Upper lobe of left lung (tissue), 6 donors: Measurements from ENCODE around the gene SMYD3. TPM values are rescaled to one million over a fixed set of nuclear protein-coding genes. Genes with fewer than 3 reads are reported as not detected.
A peak's percentile ranks its signal among the peaks of the same experiment; 100 is the strongest.

Experiments
- ATAC-seq, 2 donors: fragments of 200-7000 bp; cut with Tn5 transposase; one replicate each; pipeline ENCODE4 v1.9.1; 2022; ENCODE audit warnings: mild to moderate bottlenecking in 2 of 2, moderate library complexity in 2 of 2; ENCODE audit not compliant: low FRiP score in 2 of 2
- DNase-seq, 2 donors: peaks; one replicate each; pipeline ENCODE4 v3.0.0-alpha.2; 2019 to 2020
- H3K27ac ChIP-seq, 4 donors: fragments of 200-600 bp; sonication (generic); one replicate each; pipeline ENCODE4 v1.5.1; 2016 to 2019
- H3K27me3 ChIP-seq, 4 donors: fragments of 200-600 bp; sonication (generic); one replicate each; pipeline ENCODE4 v1.5.1; 2017 to 2019
- H3K36me3 ChIP-seq, 4 donors: fragments of 200-600 bp; sonication (generic); one replicate each; pipeline ENCODE4 v1.5.1; 2016 to 2019
- H3K4me1 ChIP-seq, 4 donors: fragments of 200-600 bp; sonication (generic); one replicate each; pipeline ENCODE4 v1.5.1; 2018 to 2019
- H3K4me3 ChIP-seq, 4 donors: fragments of 200-600 bp; sonication (generic); one replicate each; pipeline ENCODE4 v1.5.1; 2017 to 2019; ENCODE audit warnings: mild to moderate bottlenecking in 2 of 4, moderate library complexity in 1 of 4
- H3K9me3 ChIP-seq, 4 donors: fragments of 200-600 bp; sonication (generic); one replicate each; pipeline ENCODE4 v1.5.1; 2018 to 2019
- EP300 ChIP-seq, 4 donors: sonication (generic); formaldehyde crosslinking; IDR thresholded peaks; one replicate each; pipeline ENCODE4 v1.5.1; 2017; ENCODE audit warnings: antibody characterized with exemption in 4 of 4, control low read depth in 2 of 4
- POLR2A ChIP-seq, 4 donors: fragments of 450-650 bp; IDR thresholded peaks; one replicate each; pipeline ENCODE4 v1.5.1; 2016 to 2017; ENCODE audit warnings: antibody characterized with exemption in 4 of 4, mild to moderate bottlenecking in 2 of 4
- POLR2AphosphoS5 ChIP-seq, 2 donors: sonication (generic); formaldehyde crosslinking; IDR thresholded peaks; one replicate each; pipeline ENCODE4 v1.5.1; 2017; ENCODE audit warnings: antibody characterized with exemption in 2 of 2
- WGBS, 2 donors: methylation state at CpG; one replicate each; pipeline ENCODE4 v1.1.5; 2017 to 2018; 5-methylcytosine and 5-hydroxymethylcytosine counted together
- total RNA-seq, 6 donors: library from RNA; depleted of rRNA in 4 of 6; stranded (reverse); fragments of >200 nt in 4 of 6; gene quantifications; one replicate each; pipeline versions ENCODE4 v1.1.0 to v1.2.1, GENCODE V29; 2016 to 2021
- TF ChIP-seq, protein P1 (sequence below), 6 experiments: fragments of 450-650 bp in 4 of 6; fragments of 200-600 bp in 2 of 6; sonication (generic) in 2 of 6; IDR thresholded peaks; one replicate each; pipeline ENCODE4 v1.5.1; 2016 to 2019; ENCODE audit warnings: antibody characterized with exemption in 6 of 6
- donor health status: DM: no; HTN: no; CAD: no; lungs with moderate emphysema.
- donor health status: DM: no; HTN: yes; CAD: no; lungs with severe emphysema.

Gene SMYD3
- total RNA-seq: 100 to 1,000 TPM in 1 of 6 donors, 10 to 100 TPM in 5; 22.7 to 109 (median 34.0) TPM

- ATAC-seq: peak; percentile 90 to 98
- H3K36me3 ChIP-seq: no peaks in the 10 kb centered on the region
- 1% methylated on average over 25 to 45 of the region's 79 CpGs for WGBS, 2 donors
- peak; percentile 69 to 96 for DNase-seq
- peak within 1 kb of the TSS; percentile 3 to 79 (median 50) for H3K27ac ChIP-seq
- peaks cover 4 to 19% (median 13%) of the 10 kb centered on the region in 4 donors for H3K4me1 ChIP-seq
- no peaks in the 10 kb centered on the region for H3K27me3 ChIP-seq
- H3K4me3 ChIP-seq: peak within 1 kb of the TSS; percentile 71 to 97 (median 86)
- TF ChIP-seq EP300 (IDR thresholded peaks at IDR 0.05): no peak
- peak in 1 of 4 donors; percentile 78 for TF ChIP-seq POLR2A (IDR thresholded peaks at IDR 0.05)
- TF ChIP-seq, protein P1, sequence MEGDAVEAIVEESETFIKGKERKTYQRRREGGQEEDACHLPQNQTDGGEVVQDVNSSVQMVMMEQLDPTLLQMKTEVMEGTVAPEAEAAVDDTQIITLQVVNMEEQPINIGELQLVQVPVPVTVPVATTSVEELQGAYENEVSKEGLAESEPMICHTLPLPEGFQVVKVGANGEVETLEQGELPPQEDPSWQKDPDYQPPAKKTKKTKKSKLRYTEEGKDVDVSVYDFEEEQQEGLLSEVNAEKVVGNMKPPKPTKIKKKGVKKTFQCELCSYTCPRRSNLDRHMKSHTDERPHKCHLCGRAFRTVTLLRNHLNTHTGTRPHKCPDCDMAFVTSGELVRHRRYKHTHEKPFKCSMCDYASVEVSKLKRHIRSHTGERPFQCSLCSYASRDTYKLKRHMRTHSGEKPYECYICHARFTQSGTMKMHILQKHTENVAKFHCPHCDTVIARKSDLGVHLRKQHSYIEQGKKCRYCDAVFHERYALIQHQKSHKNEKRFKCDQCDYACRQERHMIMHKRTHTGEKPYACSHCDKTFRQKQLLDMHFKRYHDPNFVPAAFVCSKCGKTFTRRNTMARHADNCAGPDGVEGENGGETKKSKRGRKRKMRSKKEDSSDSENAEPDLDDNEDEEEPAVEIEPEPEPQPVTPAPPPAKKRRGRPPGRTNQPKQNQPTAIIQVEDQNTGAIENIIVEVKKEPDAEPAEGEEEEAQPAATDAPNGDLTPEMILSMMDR (IDR thresholded peaks at IDR 0.05): peak in 3 of 6 experiments; percentile 34 to 42 (median 41)
- TF ChIP-seq POLR2AphosphoS5 (IDR thresholded peaks at IDR 0.05): peak in 1 of 2 donors; percentile 55
- H3K9me3 ChIP-seq: no peaks in the 10 kb centered on the region
These were observed at the start of gene SMYD3 for GRCh38 chr1:246506674-246507481. TSS of gene SMYD3 (minus strand) at chr1:246507279.

DNA sequence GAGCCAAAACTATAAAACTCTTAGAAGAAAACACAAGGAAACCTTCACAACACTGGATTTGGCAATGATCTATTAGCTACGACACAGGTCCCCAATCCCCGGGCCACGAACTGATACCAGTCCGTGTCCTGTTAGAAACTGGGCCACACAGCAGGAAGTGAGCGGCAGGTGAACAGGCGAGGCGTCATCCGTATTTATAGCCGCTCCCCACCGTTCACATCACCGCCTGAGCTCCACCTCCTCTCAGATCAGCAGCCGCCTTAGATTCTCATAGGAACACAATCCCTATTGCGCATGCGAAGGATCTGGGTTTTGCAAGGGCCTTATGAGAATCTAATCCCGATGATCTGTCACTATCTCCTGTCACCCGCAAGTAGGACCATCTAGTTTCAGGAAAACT lies 47.1 kb upstream of the SMYD3 start:
- DNase-seq: no peak
- H3K4me1 ChIP-seq: no peaks in the 10 kb centered on the region
- H3K4me3 ChIP-seq: no peak overlapping the region
- no peak overlapping the region for H3K27ac ChIP-seq
- peaks cover 0 to 70% (median 41%) of the 10 kb centered on the region in 4 donors for H3K36me3 ChIP-seq
- H3K27me3 ChIP-seq: no peaks in the 10 kb centered on the region
- TF ChIP-seq POLR2A (IDR thresholded peaks at IDR 0.05) (no peak), POLR2AphosphoS5 (IDR thresholded peaks at IDR 0.05) (no peak), EP300 (IDR thresholded peaks at IDR 0.05) (no peak)
- TF ChIP-seq, protein P1 (IDR thresholded peaks at IDR 0.05): no peak
- no peak for ATAC-seq
- whole genome bisulfite sequencing, 2 donors: 90 to 96% methylated on average over 16 of the region's 16 CpGs
- no peaks in the 10 kb centered on the region for H3K9me3 ChIP-seq

DNA sequence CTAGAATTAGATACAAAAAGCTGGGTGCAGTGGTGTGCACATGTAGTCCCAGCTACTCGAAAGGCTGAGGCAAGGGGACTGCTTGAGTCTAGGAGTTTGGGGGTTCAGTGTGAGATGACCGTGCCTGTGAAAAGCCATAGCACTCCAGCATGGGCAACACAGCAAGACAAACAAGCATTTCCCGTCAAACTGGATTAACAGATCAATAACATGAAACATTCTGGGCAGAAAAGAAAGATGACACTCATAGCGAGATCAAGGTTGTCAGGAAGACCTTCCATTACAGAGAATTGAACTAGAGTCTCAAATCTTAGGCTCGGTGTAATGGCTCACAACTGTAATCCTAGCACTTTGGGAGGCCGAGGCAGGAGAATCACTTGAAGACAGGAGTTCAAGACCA lies 45.0 kb upstream of the SMYD3 start:
- no peaks in the 10 kb centered on the region for H3K4me1 ChIP-seq
- H3K27ac ChIP-seq: no peak overlapping the region
- no peak for DNase-seq
- ATAC-seq: no peak
- peaks cover 9 to 75% (median 42%) of the 10 kb centered on the region in 4 donors for H3K36me3 ChIP-seq
- no peaks in the 10 kb centered on the region for H3K27me3 ChIP-seq
- TF ChIP-seq, protein P1 (IDR thresholded peaks at IDR 0.05): no peak
- TF ChIP-seq EP300 (IDR thresholded peaks at IDR 0.05): no peak
- TF ChIP-seq POLR2AphosphoS5 (IDR thresholded peaks at IDR 0.05): no peak
- TF ChIP-seq POLR2A (IDR thresholded peaks at IDR 0.05): no peak
- no peaks in the 10 kb centered on the region for H3K9me3 ChIP-seq
- WGBS, 2 donors: 96 to 97% methylated on average over 6 of the region's 6 CpGs
- no peak overlapping the region for H3K4me3 ChIP-seq

GRCh38 chr1:246550402-246550801 lies 43.3 kb upstream of the SMYD3 start:
- Histone ChIP-seq H3K4me3 (no peak overlapping the region), H3K27ac (no peak overlapping the region), H3K27me3 (no peaks in the 10 kb centered on the region), H3K4me1 (no peaks in the 10 kb centered on the region), H3K9me3 (no peaks in the 10 kb centered on the region), H3K36me3 (peaks cover 9 to 71% (median 37%) of the 10 kb centered on the region in 4 donors)
- WGBS, 2 donors: 71% methylated on average over 11 of the region's 11 CpGs
- ATAC-seq (no peak), DNase-seq (no peak)
- no peak for TF ChIP-seq POLR2AphosphoS5 (IDR thresholded peaks at IDR 0.05)
- no peak for TF ChIP-seq POLR2A (IDR thresholded peaks at IDR 0.05)
- no peak for TF ChIP-seq EP300 (IDR thresholded peaks at IDR 0.05)
- TF ChIP-seq, protein P1 (IDR thresholded peaks at IDR 0.05): no peak
